NB4 (cell line): ENCODE measurements around the gene KCTD12.

Experiments used
- DNase-seq: peaks from one replicate; pipeline ENCODE4 v3.0.0; 2010; ENCODE audit warnings: low read depth
- H3K4me3 ChIP-seq: one replicate; pipeline ENCODE4 v1.5.1; 2011; ENCODE audit warnings: mild to moderate bottlenecking, low read depth, low read length, moderate library complexity
- CTCF ChIP-seq: IDR thresholded peaks from one replicate; pipeline ENCODE4 v1.5.1; 2012; ENCODE audit warnings: low read depth, low read length
- MAX ChIP-seq: IDR thresholded peaks from 2 replicates; pipeline ENCODE4 v1.6.1; 2011; ENCODE audit warnings: low read depth, low read length
- MYC ChIP-seq: IDR thresholded peaks from 2 replicates; pipeline ENCODE4 v1.6.1; 2011; ENCODE audit warnings: low read depth, low read length
- POLR2A ChIP-seq: IDR thresholded peaks from 2 replicates; pipeline ENCODE4 v1.6.1; 2011; ENCODE audit warnings: mild to moderate bottlenecking; ENCODE audit not compliant: insufficient read length; ENCODE audit errors: extremely low read depth

KCTD12 gene

DNA sequence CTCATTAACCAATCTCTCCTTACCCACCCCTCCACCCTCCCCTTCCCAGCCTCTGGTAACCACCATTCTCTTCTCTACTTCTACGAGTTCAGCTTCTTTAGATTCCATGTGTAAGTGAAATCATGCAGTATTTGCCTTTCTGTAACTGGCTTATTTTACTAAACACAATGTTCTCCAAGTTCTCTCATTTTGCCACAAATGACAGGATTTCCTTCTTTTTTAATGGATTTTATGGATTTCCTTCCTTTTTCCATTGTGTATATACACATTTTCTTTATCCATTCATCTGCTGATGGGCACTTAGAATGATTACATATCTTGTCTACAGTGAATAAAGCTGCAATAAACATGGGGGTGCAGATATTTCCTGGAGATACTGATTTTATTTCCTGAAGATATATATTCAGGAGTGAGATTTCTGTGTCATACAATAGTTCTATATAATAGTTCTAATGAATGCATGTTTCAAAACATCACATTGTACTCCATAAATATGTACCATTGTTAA is 20.2 kb downstream of the KCTD12 start:
- TF ChIP-seq MYC (no peak), POLR2A (no peak), MAX (no peak), CTCF (no peak)
- DNase-seq: no peak
- H3K4me3 ChIP-seq: no peak overlapping the region

DNA sequence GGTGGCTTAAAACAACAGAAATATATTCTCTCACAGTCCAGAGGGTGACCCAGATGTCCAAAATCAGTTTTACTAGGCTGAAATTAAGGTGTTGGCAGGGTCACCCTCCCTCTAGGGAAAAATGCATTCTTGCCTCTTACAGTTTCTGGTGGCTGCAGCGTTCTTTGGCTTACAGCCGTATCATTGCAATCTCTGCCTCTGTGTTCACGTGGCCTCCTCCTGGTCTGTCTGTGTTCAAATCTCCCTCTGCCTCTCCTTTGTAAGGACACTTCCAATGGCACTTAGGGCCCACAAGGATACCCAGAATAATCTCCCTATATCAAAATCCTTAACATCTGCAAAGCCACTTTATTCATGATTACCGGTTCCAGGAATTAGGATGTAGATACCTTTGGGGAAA is 21.1 kb downstream of the KCTD12 start:
- DNase-seq: no peak
- TF ChIP-seq MYC (no peak), MAX (no peak), CTCF (no peak), POLR2A (no peak)
- H3K4me3 ChIP-seq: no peak overlapping the region

GRCh38 chr13:76864259-76864658 is 21.9 kb downstream of the KCTD12 start:
- no peak overlapping the region for H3K4me3 ChIP-seq
- no peak for TF ChIP-seq CTCF
- no peak for TF ChIP-seq POLR2A
- TF ChIP-seq MAX: no peak
- no peak for TF ChIP-seq MYC
- DNase-seq: no peak

DNA sequence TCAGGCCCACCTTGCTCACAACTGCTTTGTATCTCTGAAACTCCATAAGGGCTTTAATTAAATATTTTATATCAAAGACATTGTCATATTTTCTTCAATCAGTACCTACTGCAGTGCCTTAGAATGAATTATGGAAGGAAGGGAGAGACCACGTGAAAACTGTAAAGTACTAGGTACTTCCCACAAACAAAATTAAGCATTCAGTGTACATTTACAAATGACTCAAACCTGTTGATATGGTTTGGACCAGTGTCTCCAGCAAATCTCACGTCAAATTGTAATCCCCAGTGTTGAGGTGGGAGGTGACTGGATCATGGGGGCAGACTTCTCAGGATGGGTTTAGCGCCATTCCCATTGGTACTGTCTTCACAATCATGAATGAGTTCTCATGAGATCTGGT is 23.2 kb downstream of the KCTD12 start:
- H3K4me3 ChIP-seq: no peak overlapping the region
- no peak for TF ChIP-seq MYC
- no peak for TF ChIP-seq CTCF
- no peak for TF ChIP-seq MAX
- TF ChIP-seq POLR2A: no peak
- no peak for DNase-seq

DNA sequence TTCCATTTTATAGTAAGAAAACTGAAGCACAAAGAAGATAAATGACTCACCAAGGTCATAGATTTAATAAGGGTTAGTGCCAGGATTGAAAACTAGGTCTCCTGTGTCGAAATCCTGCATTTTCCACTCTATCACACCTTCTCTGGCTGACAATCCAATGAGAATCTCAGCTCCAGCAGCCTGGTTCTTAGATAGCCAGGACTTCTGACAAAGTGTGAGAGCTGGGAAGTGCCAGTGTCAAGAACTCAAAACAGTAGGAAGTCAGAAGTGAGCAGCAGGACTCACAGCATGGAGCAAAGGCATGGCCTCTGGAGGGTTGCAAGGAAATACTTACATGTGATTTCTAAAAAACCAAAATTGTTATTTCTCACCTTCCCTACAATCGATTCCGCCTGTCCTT is 24.3 kb downstream of the KCTD12 start:
- no peak for DNase-seq
- H3K4me3 ChIP-seq: no peak overlapping the region
- no peak for TF ChIP-seq MYC
- no peak for TF ChIP-seq POLR2A
- TF ChIP-seq MAX: no peak
- no peak for TF ChIP-seq CTCF

DNA sequence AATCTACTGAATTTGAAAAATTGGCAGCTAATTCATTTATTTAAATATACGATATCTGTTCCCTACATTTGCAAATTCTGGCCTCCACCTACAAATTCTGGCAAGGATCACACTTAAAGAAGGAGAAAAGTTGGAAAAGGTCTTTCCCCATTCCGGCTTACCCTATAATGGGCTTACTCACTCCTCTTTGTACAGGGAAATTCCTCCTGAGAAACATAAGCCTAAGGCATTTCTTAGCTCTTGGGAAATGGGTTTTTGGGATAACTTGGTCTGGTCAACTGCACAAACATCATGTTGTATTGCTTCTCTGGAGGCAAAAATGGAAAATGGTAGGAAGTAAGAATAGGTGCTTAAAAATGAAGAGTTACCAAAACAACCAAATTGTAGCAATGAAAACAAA is 25.5 kb downstream of the KCTD12 start:
- no peak for TF ChIP-seq MYC
- no peak for TF ChIP-seq CTCF
- TF ChIP-seq POLR2A: no peak
- TF ChIP-seq MAX: no peak
- no peak for DNase-seq
- H3K4me3 ChIP-seq: no peak overlapping the region
